NCI-H1105 treated with DMSO at 0.1 percent for 48 hours (cell line): Measurements from ENCODE around the gene BLOC1S1.
"Not testable (repeated sequence)": the region's sequence is repeated elsewhere in the genome, so short reads cannot be mapped to it uniquely, and the experiment has no call there.

ENCODE experiments used
- DNase-seq: peaks from one replicate; lab custom pipeline; 2025; lab: John Stamatoyannopoulos, UW

BLOC1S1 gene

GRCh38 chr12:55745361-55746173 is 29.7 kb downstream of the BLOC1S1 start:
- DNase-seq: peak; percentile 32

GRCh38 chr12:55746174-55746912 is 30.5 kb downstream of the BLOC1S1 start:
- DNase-seq: no peak

DNA sequence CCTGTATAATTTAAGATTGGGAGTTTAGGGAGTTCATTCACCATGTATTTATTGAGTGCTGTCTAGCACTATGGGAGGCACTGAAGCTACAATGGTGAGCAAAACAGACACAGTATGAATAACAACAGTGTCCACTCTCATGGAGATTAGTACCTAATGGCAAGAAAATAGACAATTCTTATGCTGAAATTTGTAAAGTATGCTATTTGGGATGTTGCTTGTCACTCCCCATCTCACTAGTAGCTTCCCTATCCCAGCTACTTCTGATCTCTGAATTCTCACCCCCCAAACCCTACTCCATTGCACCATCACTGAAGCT is 31.0 kb downstream of the BLOC1S1 start:
- no peak for DNase-seq

DNA sequence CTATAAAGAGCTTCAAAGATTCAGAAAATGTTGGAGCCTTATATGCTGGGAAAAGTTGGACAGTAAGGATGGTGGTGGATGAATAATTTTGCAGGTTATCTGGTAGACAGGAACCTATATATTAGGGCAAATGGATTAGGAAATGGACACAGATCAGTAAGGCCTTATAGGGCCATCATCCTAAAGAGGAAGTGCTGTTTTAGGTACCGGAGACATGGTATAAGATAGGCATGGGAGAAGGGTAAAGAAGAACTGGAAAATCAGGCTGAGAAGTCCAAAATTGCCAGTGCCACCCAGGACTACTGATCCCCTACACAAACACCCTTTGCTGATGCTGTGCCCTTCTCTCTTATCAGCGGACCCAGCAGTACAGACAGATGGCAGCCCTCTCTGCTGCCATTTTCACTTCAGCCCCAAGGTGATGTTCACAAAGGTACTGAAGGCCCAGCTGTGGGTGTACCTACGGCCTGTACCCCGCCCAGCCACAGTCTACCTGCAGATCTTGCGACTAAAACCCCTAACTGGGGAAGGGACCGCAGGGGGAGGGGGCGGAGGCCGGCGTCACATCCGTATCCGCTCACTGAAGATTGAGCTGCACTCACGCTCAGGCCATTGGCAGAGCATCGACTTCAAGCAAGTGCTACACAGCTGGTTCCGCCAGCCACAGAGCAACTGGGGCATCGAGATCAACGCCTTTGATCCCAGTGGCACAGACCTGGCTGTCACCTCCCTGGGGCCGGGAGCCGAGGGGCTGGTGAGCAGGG is 32.6 kb downstream of the BLOC1S1 start:
- DNase-seq: no peak

GRCh38 chr12:55755246-55755645 is 39.4 kb downstream of the BLOC1S1 start:
- no peak for DNase-seq

DNA sequence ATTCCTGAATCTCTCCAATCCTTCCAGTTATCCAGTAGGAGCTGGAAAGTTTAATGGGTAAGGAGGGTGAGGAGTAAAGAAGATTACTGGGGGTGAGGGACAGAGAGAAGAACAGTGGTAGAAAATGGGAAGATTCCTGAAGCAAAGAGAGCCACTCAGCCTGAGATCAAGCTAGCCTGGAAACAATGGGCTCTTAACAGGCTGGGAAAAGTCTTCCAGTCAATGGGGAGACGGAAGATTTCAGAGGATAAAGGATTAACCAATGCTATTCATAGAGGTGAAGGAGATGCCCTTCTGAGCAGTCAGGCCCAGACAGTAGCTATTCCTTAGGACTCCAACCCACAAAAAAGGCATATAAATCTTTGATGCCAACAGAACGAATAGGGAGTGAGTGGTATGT is 41.9 kb downstream of the BLOC1S1 start:
- DNase-seq: no peak

DNA sequence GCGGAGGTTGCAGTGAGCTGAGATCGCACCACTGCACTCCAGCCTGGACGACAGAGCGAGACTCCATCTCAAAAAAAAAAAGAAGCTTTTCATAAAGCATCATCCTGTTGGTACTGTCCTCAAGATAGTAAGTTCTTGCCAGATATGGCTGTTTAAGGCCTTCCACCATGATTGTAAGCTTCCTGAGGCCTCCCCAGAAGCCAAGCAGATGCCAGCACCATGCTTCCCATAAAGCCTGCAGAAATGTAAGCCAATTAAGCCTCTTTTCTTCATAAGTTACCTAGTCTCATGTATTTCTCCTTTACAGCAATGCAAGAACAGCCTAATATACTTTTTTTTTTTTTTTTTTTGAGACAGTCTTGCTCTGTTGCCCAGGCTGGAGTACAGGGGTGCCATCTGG is 42.7 kb downstream of the BLOC1S1 start:
- DNase-seq: not testable (repeated sequence)

GRCh38 chr12:55760663-55761062 is 44.8 kb downstream of the BLOC1S1 start:
- no peak for DNase-seq

DNA sequence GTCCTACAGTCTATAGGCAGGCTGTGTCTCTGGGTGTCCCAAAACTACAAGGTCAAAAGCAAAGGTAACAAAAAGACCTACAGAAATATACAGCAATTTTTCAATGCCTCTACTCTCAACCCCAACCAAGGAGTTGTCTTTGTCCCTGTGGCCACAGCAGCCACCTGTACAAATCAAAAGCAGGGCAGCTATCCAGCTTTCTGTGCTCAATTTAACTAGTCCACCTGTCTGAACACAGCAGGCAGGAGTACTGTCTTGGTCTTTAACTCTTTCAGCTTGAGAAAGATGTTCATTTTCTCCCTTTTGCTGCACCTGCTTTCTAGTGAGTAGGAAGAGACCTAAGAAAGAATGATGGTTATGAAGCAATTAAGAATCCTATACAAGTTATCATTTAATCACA is 46.8 kb downstream of the BLOC1S1 start:
- no peak for DNase-seq

DNA sequence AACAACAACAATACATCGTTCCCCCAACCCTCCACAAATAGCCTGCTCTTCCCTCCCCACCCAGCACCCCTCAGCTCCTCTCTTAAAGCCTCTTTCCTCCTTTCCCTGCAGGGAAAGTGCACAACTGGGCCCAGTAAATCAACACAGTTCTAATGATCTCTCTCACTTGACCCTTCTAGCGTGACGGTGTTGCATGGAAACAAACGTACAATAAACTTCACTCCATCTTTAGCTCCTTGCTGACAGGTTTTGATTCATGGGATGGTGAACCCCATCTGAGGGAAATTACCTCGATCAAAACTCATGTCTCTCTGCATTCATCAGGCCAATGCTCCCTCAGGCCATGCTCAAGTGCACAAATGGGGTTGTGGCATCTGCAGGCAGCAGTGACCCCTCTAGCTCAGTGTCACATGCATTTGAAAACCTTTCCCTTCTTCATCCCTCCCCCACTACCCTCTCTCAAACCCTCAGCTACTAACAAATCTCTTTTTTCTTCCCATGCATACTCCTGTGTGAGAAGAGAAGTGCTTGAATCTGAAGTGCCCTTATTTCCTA is 50.0 kb downstream of the BLOC1S1 start:
- DNase-seq: no peak

DNA sequence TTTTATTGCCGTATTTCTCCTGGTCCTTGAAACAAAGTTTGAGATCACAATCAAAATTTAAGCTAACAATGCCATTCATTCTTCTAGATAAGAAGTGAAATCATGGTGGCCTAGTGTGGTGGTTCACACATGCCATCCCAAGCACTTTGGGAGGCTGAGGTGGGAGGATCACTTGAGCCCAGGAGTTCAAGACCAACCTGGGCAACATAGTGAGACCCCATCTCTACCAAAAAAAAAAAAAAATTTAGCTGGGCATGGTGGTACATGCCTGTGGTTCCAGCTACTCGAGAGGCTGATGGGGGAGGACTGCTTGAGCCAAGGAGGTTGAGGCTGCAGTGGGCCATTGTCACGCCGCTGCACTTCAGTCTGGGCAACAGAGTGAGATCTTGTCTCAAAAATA is 51.3 kb downstream of the BLOC1S1 start:
- DNase-seq: no peak
